SK-N-SH (cell line): ENCODE measurements around the gene FEV. TPM values are rescaled to one million over a fixed set of nuclear protein-coding genes. Genes with fewer than 3 reads are reported as not detected.
A peak's percentile ranks its signal among the peaks of the same experiment; 100 is the strongest.

Source experiments
- CTCF ChIA-PET: fragments of 300-600, 350-600 bp; formaldehyde crosslinking; extraction: SDS; loops from one replicate; lab custom pipeline; 2021; lab: Yijun Ruan, JAX
- POLR2A ChIA-PET: fragments of 350-600 bp; sonication (Branson Sonifier 250); formaldehyde crosslinking; extraction: SDS; loops from one replicate; lab custom pipeline; 2020; ENCODE audit warnings: antibody characterized with exemption, inconsistent platforms; lab: Yijun Ruan, JAX
- DNase-seq: peaks from one replicate; pipeline ENCODE4 v3.0.0; 2012
- H2AFZ ChIP-seq: fragments of 200-600 bp; sonication (generic); 2 replicates; pipeline ENCODE4 v1.8.1; 2016; ENCODE audit warnings: antibody characterized with exemption, mild to moderate bottlenecking, low read depth
- H3F3A ChIP-seq: fragments of 200-600 bp; sonication (generic); replicated peaks from 2 replicates; pipeline ENCODE3; 2016; ENCODE audit warnings: antibody characterized with exemption, mild to moderate bottlenecking; ENCODE audit not compliant: insufficient read depth
- H3K27ac ChIP-seq, 2 experiments: fragments of 200-500 bp in 1 of 2; fragments of 200-600 bp in 1 of 2; sonication (Bioruptor generic) in 1 of 2; sonication (generic), shearing (Covaris generic) in 1 of 2; 2 replicates each; pipeline versions ENCODE4 v1.5.1 to v1.6.1; 2014 to 2016; ENCODE audit warnings: low read depth in 2 of 2, inconsistent platforms in 1 of 2, low read length in 1 of 2, mild to moderate bottlenecking in 1 of 2, mixed read lengths in 1 of 2
- H3K27me3 ChIP-seq: fragments of 200-600 bp; sonication (generic), shearing (Covaris generic); 2 replicates; pipeline ENCODE4 v1.6.1; 2016; ENCODE audit warnings: mixed run types; ENCODE audit not compliant: insufficient read depth
- H3K36me3 ChIP-seq, 2 experiments: fragments of 200-500 bp in 1 of 2; fragments of 200-600 bp in 1 of 2; sonication (Bioruptor generic) in 1 of 2; sonication (generic) in 1 of 2; replicated peaks in 1 of 2; 2 replicates each; pipeline versions ENCODE3 to v1.5.1; 2014 to 2016; ENCODE audit warnings: low read length in 1 of 2, mild to moderate bottlenecking in 1 of 2; ENCODE audit not compliant: insufficient read depth in 2 of 2, control insufficient read depth in 1 of 2
- H3K4me1 ChIP-seq, 2 experiments: fragments of 200-500 bp in 1 of 2; fragments of 200-600 bp in 1 of 2; sonication (Bioruptor generic) in 1 of 2; sonication (generic), shearing (Covaris generic) in 1 of 2; 2 replicates each; pipeline versions ENCODE4 v1.5.1 to v1.6.1; 2014 to 2016; ENCODE audit warnings: low read depth in 1 of 2, low read length in 1 of 2, mixed run types in 1 of 2; ENCODE audit not compliant: insufficient read depth in 2 of 2, control insufficient read depth in 1 of 2
- H3K4me2 ChIP-seq: fragments of 200-600 bp; sonication (generic), shearing (Covaris generic); 2 replicates; pipeline ENCODE4 v1.6.1; 2017; ENCODE audit warnings: mixed run types
- H3K4me3 ChIP-seq, 2 experiments: fragments of 200-500 bp in 1 of 2; fragments of 200-600 bp in 1 of 2; sonication (Bioruptor generic) in 1 of 2; sonication (generic), shearing (Covaris generic) in 1 of 2; 2 replicates each; pipeline versions ENCODE4 v1.5.1 to v1.8.1; 2014 to 2016; ENCODE audit warnings: low read depth in 2 of 2, inconsistent platforms in 1 of 2, low read length in 1 of 2, mild to moderate bottlenecking in 1 of 2, mixed read lengths in 1 of 2, moderate library complexity in 1 of 2
- H3K79me2 ChIP-seq: fragments of 200-600 bp; sonication (generic); 2 replicates; pipeline ENCODE4 v1.8.1; 2017; ENCODE audit warnings: mild to moderate bottlenecking; ENCODE audit not compliant: insufficient read depth
- H3K9ac ChIP-seq: fragments of 200-600 bp; sonication (generic); 2 replicates; pipeline ENCODE4 v1.6.1; 2017; ENCODE audit warnings: mixed run types
- H3K9me2 ChIP-seq: fragments of 200-600 bp; sonication (generic); 2 replicates; pipeline ENCODE4 v1.6.1; 2017; ENCODE audit warnings: mixed run types
- H3K9me3 ChIP-seq: fragments of 200-600 bp; sonication (generic); 2 replicates; pipeline ENCODE4 v1.6.1; 2017; ENCODE audit warnings: mixed run types, mild to moderate bottlenecking, moderate library complexity
- H4K20me1 ChIP-seq: fragments of 200-600 bp; sonication (generic); 2 replicates; pipeline ENCODE4 v1.6.1; 2017; ENCODE audit warnings: mild to moderate bottlenecking, mixed run types; ENCODE audit not compliant: insufficient read depth
- CHD2 ChIP-seq: fragments of 150-350 bp; IDR thresholded peaks from 2 replicates; pipeline ENCODE4 v1.6.1; 2018; ENCODE audit warnings: low read length; ENCODE audit not compliant: partially characterized antibody
- EZH2phosphoT487 ChIP-seq: fragments of 200-600 bp; sonication (generic); IDR thresholded peaks from 2 replicates; pipeline ENCODE4 v1.6.1; 2017; ENCODE audit warnings: low read depth, mixed run types, mild to moderate bottlenecking, antibody characterized with exemption, moderate library complexity, borderline replicate concordance
- FOSL2 ChIP-seq: IDR thresholded peaks from 2 replicates; pipeline ENCODE4 v1.4.0; 2012; ENCODE audit warnings: low read depth, mild to moderate bottlenecking, moderate library complexity, borderline replicate concordance
- FOXM1 ChIP-seq: IDR thresholded peaks from 2 replicates; pipeline ENCODE4 v1.4.0; 2012; ENCODE audit warnings: low read depth, mild to moderate bottlenecking
- GABPA ChIP-seq: IDR thresholded peaks from 2 replicates; pipeline ENCODE4 v1.4.0; 2012; ENCODE audit warnings: low read depth, mild to moderate bottlenecking
- GATA2 ChIP-seq: sonication (generic); formaldehyde crosslinking; IDR thresholded peaks from 2 replicates; pipeline ENCODE4 v1.5.0; 2020; ENCODE audit warnings: mild to moderate bottlenecking, missing genetic modification reagents
- JUND ChIP-seq: IDR thresholded peaks from 2 replicates; pipeline ENCODE4 v1.4.0; 2012
- MXI1 ChIP-seq: IDR thresholded peaks from 2 replicates; pipeline ENCODE4 v1.6.1; 2012; ENCODE audit warnings: mild to moderate bottlenecking, low read depth, low read length, improper control_type of control experiment
- NRF1 ChIP-seq: IDR thresholded peaks from 2 replicates; pipeline ENCODE4 v1.6.1; 2012; ENCODE audit warnings: low read depth, mild to moderate bottlenecking, low read length
- RAD21 ChIP-seq: IDR thresholded peaks from 2 replicates; pipeline ENCODE4 v1.6.1; 2012; ENCODE audit warnings: mild to moderate bottlenecking, low read length
- RCOR1 ChIP-seq: fragments of 150-350 bp; IDR thresholded peaks from 2 replicates; pipeline ENCODE4 v1.6.1; 2017; ENCODE audit warnings: antibody characterized with exemption, low read length
- RFX5 ChIP-seq: IDR thresholded peaks from 2 replicates; pipeline ENCODE4 v1.6.1; 2012; ENCODE audit warnings: mild to moderate bottlenecking, improper control_type of control experiment, low read length
- SMC3 ChIP-seq: IDR thresholded peaks from 2 replicates; pipeline ENCODE4 v1.6.1; 2012; ENCODE audit warnings: low read depth, low read length, improper control_type of control experiment
- TCF12 ChIP-seq: IDR thresholded peaks from 2 replicates; pipeline ENCODE4 v1.4.0; 2012
- TEAD4 ChIP-seq: IDR thresholded peaks from 2 replicates; pipeline ENCODE4 v1.4.0; 2012; ENCODE audit warnings: mild to moderate bottlenecking, borderline replicate concordance; ENCODE audit not compliant: insufficient read depth
- YY1 ChIP-seq: IDR thresholded peaks from 2 replicates; pipeline ENCODE4 v1.4.0; 2012; ENCODE audit warnings: low read depth, mild to moderate bottlenecking
- WGBS: methylation state at CpG from one replicate; pipeline ENCODE4 v1.1.6; 2017; ENCODE audit warnings: low lambda C conversion rate; 5-methylcytosine and 5-hydroxymethylcytosine counted together
- polyA plus RNA-seq, 3 experiments: library from polyadenylated mRNA; depleted of rRNA; stranded (reverse); fragments of >200 nt; gene quantifications; 2 replicates each; pipeline ENCODE4 v1.2.3, GENCODE V29; 2012
- TF ChIP-seq, protein P1 (sequence below): fragments of 150-350 bp; IDR thresholded peaks from 2 replicates; pipeline ENCODE4 v1.6.1; 2017; ENCODE audit warnings: antibody characterized with exemption, low read length, low read depth, borderline replicate concordance
- TF ChIP-seq, protein P2 (sequence below): IDR thresholded peaks from 2 replicates; pipeline ENCODE4; 2012
- TF ChIP-seq, protein P3 (sequence below): IDR thresholded peaks from 2 replicates; pipeline ENCODE4 v1.4.0; 2012; ENCODE audit warnings: low read depth, borderline replicate concordance

FEV gene
- polyA plus RNA-seq, 1 of the 3 experiments (the other 2 are of a cell fraction): 0.53 TPM

DNA sequence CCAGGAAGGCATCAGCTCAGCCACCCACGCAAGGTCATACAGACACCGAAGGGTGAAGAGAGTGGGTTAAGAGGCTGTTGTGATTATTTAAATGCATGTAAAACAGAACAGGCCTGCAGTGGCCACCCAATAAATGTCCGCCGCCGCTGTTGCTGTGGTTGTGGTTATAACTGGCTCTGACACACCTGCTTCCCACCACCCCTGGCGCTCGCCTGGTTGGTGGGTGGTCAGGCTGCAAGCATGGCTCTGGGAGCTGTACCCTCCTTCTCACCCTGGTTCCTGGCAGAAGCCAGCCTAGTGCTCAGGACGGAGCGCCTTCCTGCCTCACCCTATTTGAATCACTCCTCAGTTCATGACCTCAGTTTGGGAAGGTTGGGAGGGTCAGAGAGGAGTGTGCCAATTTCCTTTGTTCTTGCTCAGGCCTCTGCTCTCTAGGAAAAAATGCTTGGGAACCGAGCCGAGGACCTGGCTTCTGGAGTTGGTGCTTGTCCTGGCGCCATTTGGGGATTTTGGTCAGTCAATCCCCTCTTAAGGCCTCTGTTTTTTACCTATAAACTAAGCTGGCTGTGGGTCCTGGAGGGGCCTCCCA lies 13.5 kb upstream of the FEV start:
- WGBS: 55% methylated on average over 6 of the region's 12 CpGs

DNA sequence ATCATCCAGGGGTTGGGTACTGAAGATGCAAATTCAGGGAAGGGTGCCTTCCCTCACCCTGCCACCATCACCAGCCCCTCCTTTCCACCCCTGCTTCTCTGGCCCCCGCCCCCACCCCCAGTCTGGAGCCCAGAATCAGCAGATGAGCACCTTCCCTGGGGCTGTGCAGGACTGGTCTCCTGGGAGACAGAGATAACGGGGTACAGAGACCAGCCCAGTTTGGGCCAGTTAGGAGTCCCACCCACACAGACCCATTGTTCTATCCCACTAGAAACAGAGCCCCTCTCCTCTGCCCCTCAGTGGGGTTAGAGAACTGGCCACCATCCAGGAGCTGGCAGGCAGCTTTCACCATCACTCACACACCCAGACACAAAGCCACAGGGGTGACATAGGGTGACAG lies 12.7 kb upstream of the FEV start:
- peaks cover 0 to 67% of the 10 kb centered on the region in 2 experiments; a peak in 2 of 4 replicates for H3K4me1 ChIP-seq
- H2AFZ ChIP-seq: no peak overlapping the region
- no peak overlapping the region for H3K4me2 ChIP-seq
- no peaks in the 10 kb centered on the region for H3K9me3 ChIP-seq
- DNase-seq: peak; percentile 80
- no peaks in the 10 kb centered on the region for H3K79me2 ChIP-seq
- H3K27ac ChIP-seq: peak overlapping the region in 1 of 2 experiments; percentile 99; a peak in 2 of 4 replicates
- no peaks in the 10 kb centered on the region for H3F3A ChIP-seq
- POLR2A ChIA-PET: interaction anchor here (0.7 to 6.8 kb wide), 8 partner anchors 9 to 390 kb away, joined by 3 to 89 read pairs (median 4); partner anchors contain the start of genes CDK5R2, FEV, PLCD4 and ZFAND2B
- no peak overlapping the region for H3K4me3 ChIP-seq
- 0% methylated on average over 1 of the region's 2 CpGs for WGBS
- no peaks in the 10 kb centered on the region for H3K9me2 ChIP-seq
- 0 out of 2 replicates have a peak, but pooled peaks cover 2% of the 10 kb centered on the region for H3K27me3 ChIP-seq
- no peaks in the 10 kb centered on the region for H3K36me3 ChIP-seq
- CTCF ChIA-PET: interaction anchor here (0.6 to 12.8 kb wide), 11 partner anchors 8 to 181 kb away, joined by 3 to 258 read pairs (median 20); partner anchors contain the start of genes CDK5R2, FEV and NHEJ1
- no peak overlapping the region for H3K9ac ChIP-seq
- no peaks in the 10 kb centered on the region for H4K20me1 ChIP-seq
- TF ChIP-seq TEAD4: no peak
- no peak for TF ChIP-seq RFX5
- no peak for TF ChIP-seq JUND
- TF ChIP-seq, protein P1, sequence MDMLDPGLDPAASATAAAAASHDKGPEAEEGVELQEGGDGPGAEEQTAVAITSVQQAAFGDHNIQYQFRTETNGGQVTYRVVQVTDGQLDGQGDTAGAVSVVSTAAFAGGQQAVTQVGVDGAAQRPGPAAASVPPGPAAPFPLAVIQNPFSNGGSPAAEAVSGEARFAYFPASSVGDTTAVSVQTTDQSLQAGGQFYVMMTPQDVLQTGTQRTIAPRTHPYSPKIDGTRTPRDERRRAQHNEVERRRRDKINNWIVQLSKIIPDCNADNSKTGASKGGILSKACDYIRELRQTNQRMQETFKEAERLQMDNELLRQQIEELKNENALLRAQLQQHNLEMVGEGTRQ: peak; percentile 50; the same call in 1 of the 2 replicates
- no peak for TF ChIP-seq YY1
- TF ChIP-seq GATA2 (CRISPR knock-in tag): peak; percentile 93
- TF ChIP-seq FOXM1: no peak
- TF ChIP-seq, protein P2, sequence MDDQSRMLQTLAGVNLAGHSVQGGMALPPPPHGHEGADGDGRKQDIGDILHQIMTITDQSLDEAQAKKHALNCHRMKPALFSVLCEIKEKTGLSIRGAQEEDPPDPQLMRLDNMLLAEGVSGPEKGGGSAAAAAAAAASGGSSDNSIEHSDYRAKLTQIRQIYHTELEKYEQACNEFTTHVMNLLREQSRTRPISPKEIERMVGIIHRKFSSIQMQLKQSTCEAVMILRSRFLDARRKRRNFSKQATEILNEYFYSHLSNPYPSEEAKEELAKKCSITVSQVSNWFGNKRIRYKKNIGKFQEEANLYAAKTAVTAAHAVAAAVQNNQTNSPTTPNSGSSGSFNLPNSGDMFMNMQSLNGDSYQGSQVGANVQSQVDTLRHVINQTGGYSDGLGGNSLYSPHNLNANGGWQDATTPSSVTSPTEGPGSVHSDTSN: no peak
- peak; percentile 90 for TF ChIP-seq RCOR1
- TF ChIP-seq MXI1: peak; percentile 55

More for the DNA sequence above, 13.5 kb upstream of the FEV start:
- TF ChIP-seq NRF1 (no peak), RCOR1 (no peak), CHD2 (no peak), MXI1 (no peak), EZH2phosphoT487 (no peak), FOXM1 (no peak), TEAD4 (no peak), RAD21 (no peak), FOSL2 (no peak), JUND (no peak), TCF12 (no peak), GABPA (no peak), GATA2 (CRISPR knock-in tag) (no peak), SMC3 (no peak), RFX5 (no peak)
- TF ChIP-seq, protein P1: no peak
- TF ChIP-seq, protein P2: no peak
- TF ChIP-seq, protein P3, sequence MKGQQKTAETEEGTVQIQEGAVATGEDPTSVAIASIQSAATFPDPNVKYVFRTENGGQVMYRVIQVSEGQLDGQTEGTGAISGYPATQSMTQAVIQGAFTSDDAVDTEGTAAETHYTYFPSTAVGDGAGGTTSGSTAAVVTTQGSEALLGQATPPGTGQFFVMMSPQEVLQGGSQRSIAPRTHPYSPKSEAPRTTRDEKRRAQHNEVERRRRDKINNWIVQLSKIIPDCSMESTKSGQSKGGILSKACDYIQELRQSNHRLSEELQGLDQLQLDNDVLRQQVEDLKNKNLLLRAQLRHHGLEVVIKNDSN: no peak
- Histone ChIP-seq H3K9me2 (no peaks in the 10 kb centered on the region), H3K4me2 (no peak overlapping the region), H3K9me3 (no peaks in the 10 kb centered on the region), H2AFZ (no peak overlapping the region), H3K79me2 (no peaks in the 10 kb centered on the region), H3K27ac (peak overlapping the region in 1 of 2 experiments; percentile 99; a peak in 2 of 4 replicates), H3K9ac (no peak overlapping the region), H3K36me3 (no peaks in the 10 kb centered on the region), H3F3A (no peaks in the 10 kb centered on the region), H3K27me3 (peaks cover 10% of the 10 kb centered on the region; the same call in 1 of the 2 replicates), H3K4me1 (peaks cover 0 to 71% of the 10 kb centered on the region in 2 experiments; a peak in 2 of 4 replicates), H4K20me1 (no peaks in the 10 kb centered on the region), H3K4me3 (no peak overlapping the region)
- POLR2A ChIA-PET: interaction anchor here (0.7 to 6.8 kb wide), 5 partner anchors 10 to 208 kb away, joined by 3 to 89 read pairs (median 4); partner anchors contain the start of genes CDK5R2, FEV and ZFAND2B
- CTCF ChIA-PET: interaction anchor here (0.6 to 12.8 kb wide), 11 partner anchors 9 to 180 kb away, joined by 3 to 258 read pairs (median 5); partner anchors contain the start of genes CDK5R2 and FEV
- no peak for DNase-seq
